Activated naive CD8-positive, alpha-beta T cell treated with anti-CD3 and anti-CD28 coated beads, Interleukin-2, amount 10 ng/mL, durations not matched to agents 7 days and 5 days (primary cell): ENCODE results near the gene LSS. TPM values are rescaled to one million over a fixed set of nuclear protein-coding genes. Genes with fewer than 3 reads are reported as not detected.

Experiments
- ATAC-seq: fragments of 150-1000 bp; cut with Tn5 transposase; one replicate; pipeline ENCODE4 v1.10.0; 2021; ENCODE audit warnings: low read depth, moderate library complexity
- POLR2A ChIA-PET: fragments of 350-600 bp; sonication (Branson Sonifier 250); formaldehyde crosslinking; loops from one replicate; lab custom pipeline; 2021; ENCODE audit warnings: antibody characterized with exemption; lab: Charles Lee
- DNase-seq: peaks from one replicate; pipeline ENCODE4 v3.0.0; 2021
- H3K27ac Mint-ChIP-seq: one replicate; pipeline ENCODE4 v1.8.0; 2022; ENCODE audit warnings: mild to moderate bottlenecking, mixed read lengths
- H3K27me3 Mint-ChIP-seq: one replicate; pipeline ENCODE4 v1.8.0; 2022; ENCODE audit warnings: mild to moderate bottlenecking, moderate library complexity, mixed read lengths
- H3K36me3 Mint-ChIP-seq: one replicate; pipeline ENCODE4 v1.8.0; 2021; ENCODE audit warnings: mild to moderate bottlenecking, mixed read lengths
- H3K4me1 Mint-ChIP-seq: one replicate; pipeline ENCODE4 v1.8.0; 2021; ENCODE audit warnings: mixed read lengths
- H3K4me3 Mint-ChIP-seq: one replicate; pipeline ENCODE4 v1.8.0; 2022; ENCODE audit warnings: mild to moderate bottlenecking, moderate library complexity, mixed read lengths
- H3K9me3 Mint-ChIP-seq: one replicate; pipeline ENCODE4 v1.8.0; 2021; ENCODE audit warnings: mixed read lengths
- total RNA-seq, 2 experiments: library from RNA; stranded (reverse); gene quantifications; one replicate each; pipeline ENCODE4 v1.2.3, GENCODE V29; 2021

The LSS gene
- total RNA-seq, 2 experiments from 2014 or later: 57.6 to 66.7 TPM

- Mint-ChIP-seq H3K4me3 (no peak within 1 kb of the TSS), H3K9me3 (no peaks in the 10 kb centered on the region), H3K27me3 (no peaks in the 10 kb centered on the region), H3K4me1 (no peaks in the 10 kb centered on the region), H3K36me3 (no peaks in the 10 kb centered on the region), H3K27ac (no peak within 1 kb of the TSS)
- no peak for ATAC-seq
- DNase-seq: peak; percentile 24
- POLR2A ChIA-PET: no interaction called here
Observed at GRCh38 chr21:46155514-46156377, 72.8 kb downstream of the LSS start, which contains the start of gene FTCD. Gene FTCD (minus strand): TSS chr21:46155579. CDS start chr21:46155523, 56 bp downstream.

GRCh38 chr21:46154955-46155513, 73.5 kb downstream of the LSS start:
- no peak overlapping the region for H3K27ac Mint-ChIP-seq
- no peaks in the 10 kb centered on the region for H3K9me3 Mint-ChIP-seq
- no peaks in the 10 kb centered on the region for H3K4me1 Mint-ChIP-seq
- H3K36me3 Mint-ChIP-seq: no peaks in the 10 kb centered on the region
- no peak overlapping the region for H3K4me3 Mint-ChIP-seq
- H3K27me3 Mint-ChIP-seq: no peaks in the 10 kb centered on the region
- peak; percentile 29 for DNase-seq
- POLR2A ChIA-PET: no interaction called here
- ATAC-seq: no peak

GRCh38 chr21:46154155-46154954, 74.2 kb downstream of the LSS start:
- Mint-ChIP-seq H3K4me3 (no peak overlapping the region), H3K9me3 (no peaks in the 10 kb centered on the region), H3K4me1 (no peaks in the 10 kb centered on the region), H3K27ac (no peak overlapping the region), H3K27me3 (no peaks in the 10 kb centered on the region), H3K36me3 (no peaks in the 10 kb centered on the region)
- no peak for DNase-seq
- POLR2A ChIA-PET: interaction anchor here (0.7 kb wide), 1 partner anchor 74 kb away, joined by 3 read pairs; the partner anchor contains the start of gene LSS
- no peak for ATAC-seq

DNA sequence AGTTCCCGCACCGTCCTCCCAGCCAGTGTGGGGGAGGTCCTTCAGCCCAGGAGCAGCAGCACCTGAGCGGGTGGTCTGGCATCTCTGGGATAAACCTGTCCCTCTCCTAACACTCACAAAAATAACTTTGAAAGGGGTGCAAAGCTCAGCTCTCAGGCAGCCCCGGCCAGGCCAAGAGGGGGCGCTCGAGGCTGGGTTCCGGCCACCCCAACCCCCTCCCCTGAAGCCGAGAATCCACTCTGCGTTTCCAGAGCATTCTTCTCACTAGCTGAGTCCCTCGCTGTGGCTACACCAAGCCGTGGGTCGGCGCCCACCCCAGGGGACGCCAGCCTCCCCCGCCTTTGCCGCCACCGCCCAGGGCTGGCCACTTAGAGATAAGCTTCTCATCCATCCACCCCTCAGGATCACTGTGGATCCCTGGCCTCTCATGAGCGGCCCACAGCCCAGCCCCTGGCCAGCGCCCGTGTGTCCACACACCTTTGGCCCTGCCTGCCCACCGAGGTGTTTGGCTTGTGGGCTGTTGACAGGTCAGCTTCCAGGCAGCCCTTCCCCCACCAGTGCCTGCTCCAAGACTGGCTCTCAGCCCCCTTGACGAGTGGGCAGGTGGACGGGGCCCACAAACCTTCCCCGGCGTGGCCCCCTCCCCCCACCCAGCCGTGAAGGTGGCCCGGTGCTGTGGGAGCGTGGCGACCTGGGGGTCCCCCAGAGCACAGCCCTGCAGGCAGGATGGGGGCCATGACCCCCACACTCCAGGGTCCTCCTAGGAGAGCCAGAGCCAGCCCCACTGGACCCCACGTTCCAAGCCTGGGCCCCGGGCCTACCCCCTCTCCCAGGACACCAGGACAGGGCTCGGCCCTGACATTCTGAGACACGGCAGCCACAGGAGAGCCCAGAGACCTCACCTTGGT, 75.1 kb downstream of the LSS start:
- Mint-ChIP-seq H3K27ac (no peak overlapping the region), H3K36me3 (no peaks in the 10 kb centered on the region), H3K4me3 (no peak overlapping the region), H3K4me1 (no peaks in the 10 kb centered on the region), H3K27me3 (no peaks in the 10 kb centered on the region), H3K9me3 (no peaks in the 10 kb centered on the region)
- ATAC-seq: peak; percentile 57
- peak; percentile 73 for DNase-seq
- POLR2A ChIA-PET: interaction anchor here (0.7 kb wide), 1 partner anchor 75 kb away, joined by 3 read pairs; the partner anchor contains the start of gene LSS

DNA sequence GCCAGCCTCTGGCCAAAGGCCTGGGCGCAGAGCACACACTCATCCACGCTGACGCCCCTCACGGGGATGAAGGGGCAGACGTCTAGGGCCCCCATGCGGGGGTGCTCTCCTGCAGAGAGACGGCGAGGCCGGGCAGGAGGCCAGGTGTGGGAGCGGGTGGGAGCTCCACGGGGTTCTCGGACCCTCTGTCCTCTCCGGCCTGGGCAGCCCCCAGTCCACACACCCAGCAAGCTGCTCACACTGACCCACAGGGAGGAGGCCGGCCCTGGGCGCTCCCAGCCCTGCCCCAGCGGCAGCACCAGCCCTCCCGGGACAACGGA, 75.7 kb downstream of the LSS start:
- ATAC-seq: peak; percentile 31
- Mint-ChIP-seq H3K4me3 (no peak overlapping the region), H3K9me3 (no peaks in the 10 kb centered on the region), H3K27me3 (no peaks in the 10 kb centered on the region), H3K4me1 (no peaks in the 10 kb centered on the region), H3K27ac (no peak overlapping the region), H3K36me3 (no peaks in the 10 kb centered on the region)
- POLR2A ChIA-PET: no interaction called here
- no peak for DNase-seq

DNA sequence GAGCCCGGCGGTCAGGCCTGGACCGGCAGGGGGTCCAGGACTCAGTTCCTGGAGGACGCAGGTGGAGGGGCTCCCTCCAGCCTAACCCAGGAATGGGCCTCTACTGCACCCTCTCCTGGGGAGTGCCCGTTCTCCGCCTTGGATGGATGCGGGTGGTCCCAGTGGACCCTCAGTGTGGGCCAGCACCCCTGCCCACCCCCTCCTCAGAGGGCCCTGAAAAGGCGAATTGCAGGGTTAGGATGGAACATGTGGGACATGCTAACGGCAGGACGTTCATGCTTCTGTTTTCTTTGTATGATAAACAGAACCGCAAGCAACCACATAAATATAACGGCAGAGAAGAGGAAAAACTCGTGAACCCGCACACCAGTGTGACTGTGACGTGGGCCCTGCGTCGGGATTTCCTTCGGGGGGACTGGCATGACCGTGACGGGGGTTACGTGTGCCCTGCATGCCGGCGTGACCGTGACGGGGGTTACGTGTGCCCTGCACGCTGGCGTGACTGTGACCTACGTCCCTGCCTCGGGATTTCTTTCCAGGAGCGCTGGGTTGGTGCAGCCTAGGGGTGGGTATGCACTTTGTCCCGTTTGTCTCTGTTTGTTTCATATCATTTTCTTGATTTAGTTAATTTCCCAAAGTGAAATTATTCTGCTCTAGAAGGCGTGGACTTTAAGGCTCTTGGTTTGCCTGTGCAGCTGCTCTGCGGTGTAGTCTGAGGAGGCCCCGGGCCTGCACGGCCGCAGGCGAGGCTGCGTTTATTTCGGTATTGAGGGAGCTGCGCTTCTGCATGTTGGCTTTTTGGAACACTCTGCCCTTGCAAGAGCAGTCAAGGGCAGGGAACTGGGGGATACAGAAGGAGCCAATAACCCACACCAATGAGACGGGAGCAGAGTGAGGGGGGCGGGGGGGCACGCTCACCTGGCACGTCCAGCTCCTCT, 76.3 kb downstream of the LSS start:
- Mint-ChIP-seq H3K9me3 (no peaks in the 10 kb centered on the region), H3K27me3 (no peaks in the 10 kb centered on the region), H3K36me3 (no peaks in the 10 kb centered on the region), H3K4me1 (no peaks in the 10 kb centered on the region), H3K27ac (no peak overlapping the region), H3K4me3 (no peak overlapping the region)
- POLR2A ChIA-PET: no interaction called here
- ATAC-seq (no peak), DNase-seq (no peak)

GRCh38 chr21:46151261-46151988, 77.1 kb downstream of the LSS start:
- no peaks in the 10 kb centered on the region for H3K9me3 Mint-ChIP-seq
- no peak overlapping the region for H3K4me3 Mint-ChIP-seq
- no peak for ATAC-seq
- H3K27me3 Mint-ChIP-seq: no peaks in the 10 kb centered on the region
- H3K4me1 Mint-ChIP-seq: no peaks in the 10 kb centered on the region
- H3K36me3 Mint-ChIP-seq: no peaks in the 10 kb centered on the region
- POLR2A ChIA-PET: no interaction called here
- H3K27ac Mint-ChIP-seq: no peak overlapping the region
- DNase-seq: peak; percentile 27

DNA sequence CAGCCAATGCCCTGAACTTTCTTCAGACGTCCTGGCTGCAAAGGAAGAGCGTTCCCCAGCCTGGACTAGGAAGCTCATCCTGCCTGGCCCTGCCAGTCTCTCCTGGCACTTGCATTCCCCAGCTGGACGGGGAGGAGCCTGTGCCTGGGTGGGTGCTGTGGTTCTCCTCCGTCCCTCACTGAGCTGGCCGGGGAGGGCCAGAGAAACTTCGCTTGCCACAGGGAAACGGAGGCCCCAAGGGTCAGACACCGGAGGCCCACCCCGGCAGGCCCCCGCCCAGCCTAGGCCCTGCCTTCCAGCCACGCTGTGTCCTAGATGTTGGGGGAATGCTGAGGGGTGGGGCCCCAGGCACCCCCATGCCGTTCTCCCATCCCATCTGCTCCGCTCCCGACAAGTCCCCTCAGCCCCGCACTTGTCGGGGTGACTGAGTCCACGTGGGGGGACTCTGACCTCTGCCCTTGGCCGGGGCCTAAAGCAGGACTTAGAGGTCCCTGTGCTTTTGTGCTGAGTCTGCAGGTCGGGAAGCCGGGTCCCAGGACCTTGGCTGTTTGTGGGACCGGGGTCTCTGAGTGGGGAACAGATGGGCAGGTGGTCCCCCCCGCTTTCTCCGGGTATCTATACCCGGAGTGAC, 78.0 kb downstream of the LSS start:
- no peak for ATAC-seq

DNA sequence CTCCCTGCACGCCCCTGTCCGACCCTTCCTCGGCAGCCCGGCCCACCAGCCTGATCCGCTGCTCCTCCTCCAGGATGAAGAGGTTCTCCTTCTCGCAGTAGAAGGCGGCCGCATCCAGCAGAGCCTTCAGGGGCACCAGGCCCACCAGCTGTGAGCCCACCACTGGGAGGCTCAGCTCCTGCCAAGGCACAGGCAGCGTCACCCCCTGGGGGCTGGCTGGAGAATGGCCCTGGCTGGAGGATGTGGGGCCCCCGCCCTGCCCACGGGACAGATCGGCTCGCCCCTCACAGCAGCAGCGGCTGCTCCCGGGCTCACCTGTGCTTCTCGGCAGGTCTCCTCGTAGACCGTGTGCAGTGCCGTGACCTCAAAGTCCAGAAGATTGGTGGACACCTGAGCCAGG, 78.5 kb downstream of the LSS start:
- Mint-ChIP-seq H3K9me3 (no peaks in the 10 kb centered on the region), H3K27ac (no peak overlapping the region), H3K4me1 (no peaks in the 10 kb centered on the region), H3K4me3 (no peak overlapping the region), H3K36me3 (no peaks in the 10 kb centered on the region), H3K27me3 (no peaks in the 10 kb centered on the region)
- ATAC-seq (no peak), DNase-seq (peak; percentile 20)
- POLR2A ChIA-PET: no interaction called here

More for the DNA sequence above, 78.0 kb downstream of the LSS start:
- Mint-ChIP-seq H3K4me3 (no peak overlapping the region), H3K9me3 (no peaks in the 10 kb centered on the region), H3K36me3 (no peaks in the 10 kb centered on the region), H3K4me1 (no peaks in the 10 kb centered on the region), H3K27me3 (no peaks in the 10 kb centered on the region), H3K27ac (no peak overlapping the region)
- POLR2A ChIA-PET: no interaction called here
- peak; percentile 25 for DNase-seq

GRCh38 chr21:46149205-46149901, 79.2 kb downstream of the LSS start:
- H3K36me3 Mint-ChIP-seq: no peaks in the 10 kb centered on the region
- ATAC-seq (no peak), DNase-seq (no peak)
- no peaks in the 10 kb centered on the region for H3K27me3 Mint-ChIP-seq
- peaks cover 3% of the 10 kb centered on the region for H3K4me1 Mint-ChIP-seq
- H3K9me3 Mint-ChIP-seq: no peaks in the 10 kb centered on the region
- H3K4me3 Mint-ChIP-seq: no peak overlapping the region
- POLR2A ChIA-PET: no interaction called here
- H3K27ac Mint-ChIP-seq: no peak overlapping the region

- Mint-ChIP-seq H3K36me3 (no peaks in the 10 kb centered on the region), H3K4me1 (peaks cover 10% of the 10 kb centered on the region), H3K4me3 (no peak overlapping the region), H3K27me3 (no peaks in the 10 kb centered on the region), H3K27ac (no peak overlapping the region), H3K9me3 (no peaks in the 10 kb centered on the region)
- ATAC-seq (no peak), DNase-seq (no peak)
- POLR2A ChIA-PET: no interaction called here
Observed at GRCh38 chr21:46148106-46148505, 80.5 kb downstream of the LSS start.
